Posterior cingulate gyrus (tissue), 11 donors: Measurements from ENCODE around the gene TBL3.
A peak's percentile ranks its signal among the peaks of the same experiment; 100 is the strongest.
"Not testable (repeated sequence)": the region's sequence is repeated elsewhere in the genome, so short reads cannot be mapped to it uniquely, and the experiment has no call there.

Experiments used
- DNase-seq, 10 donors: peaks; one replicate each; pipeline versions ENCODE4 v3.0.0 to v3.0.0-alpha.2; 2020 to 2021; ENCODE audit warnings: mixed read lengths in 3 of 10
- intact Hi-C: fragments of 100-400 bp; cut with DNase I; formaldehyde crosslinking; loops from one replicate; pipeline ENCODE4 v1.15.1; 2023

Gene TBL3

GRCh38 chr16:1971796-1972489 lies at the start of gene TBL3:
Gene TBL3, plus strand, starts transcription at chr16:1972053. Its CDS starts 112 bp downstream, at chr16:1972165.
- intact Hi-C loops = no loop called here
- DNase-seq = peak; percentile 87 to 99 (median 93)

GRCh38 chr16:1922357-1922756 lies 49.5 kb upstream of the TBL3 start:
- DNase-seq = no peak
- intact Hi-C loops = no loop called here

- no peak for DNase-seq
- intact Hi-C loops = no loop called here
Observed at GRCh38 chr16:1923299-1924034, 48.4 kb upstream of the TBL3 start.

- intact Hi-C loops = no loop called here
- DNase-seq = no peak
Observed at GRCh38 chr16:1924095-1924494, 47.8 kb upstream of the TBL3 start.

- no peak for DNase-seq
- intact Hi-C loops = no loop called here
Observed at GRCh38 chr16:1926271-1926670, 45.6 kb upstream of the TBL3 start.

GRCh38 chr16:1929105-1929504 lies 42.7 kb upstream of the TBL3 start:
- DNase-seq = no peak
- intact Hi-C loops = loop anchor here (1.0 kb wide), 1 partner anchor 66 kb away; no protein-coding TSS in a partner anchor

GRCh38 chr16:1929578-1930337 lies 42.1 kb upstream of the TBL3 start:
- intact Hi-C loops = loop anchor here (1.0 kb wide), 1 partner anchor 66 kb away; no protein-coding TSS in a partner anchor
- peak; percentile 78 to 98 (median 86) for DNase-seq

GRCh38 chr16:1930338-1930720 lies 41.5 kb upstream of the TBL3 start:
- DNase-seq = no peak
- intact Hi-C loops = no loop called here

GRCh38 chr16:1932050-1933028 lies 39.5 kb upstream of the TBL3 start:
- no peak for DNase-seq

GRCh38 chr16:1933097-1933661 lies 38.7 kb upstream of the TBL3 start:
- intact Hi-C loops = no loop called here

More at GRCh38 chr16:1932050-1933028, 39.5 kb upstream of the TBL3 start:
- intact Hi-C loops = no loop called here

GRCh38 chr16:1936945-1937479 lies 34.8 kb upstream of the TBL3 start:
- DNase-seq = no peak
- intact Hi-C loops = no loop called here

More at GRCh38 chr16:1933097-1933661, 38.7 kb upstream of the TBL3 start:
- DNase-seq = no peak

- no peak for DNase-seq
- intact Hi-C loops = no loop called here
Observed at GRCh38 chr16:1938316-1938715, 33.5 kb upstream of the TBL3 start.

GRCh38 chr16:1938910-1939309 lies 32.9 kb upstream of the TBL3 start:
- intact Hi-C loops = no loop called here
- DNase-seq = no peak

- intact Hi-C loops, DNase-seq: not testable (repeated sequence)
Observed at GRCh38 chr16:1939833-1940232, 32.0 kb upstream of the TBL3 start.

- intact Hi-C loops = no loop called here
- no peak for DNase-seq
Observed at GRCh38 chr16:1940273-1941161, 31.3 kb upstream of the TBL3 start.

GRCh38 chr16:1941162-1942046 lies 30.4 kb upstream of the TBL3 start:
- intact Hi-C loops = no loop called here
- no peak for DNase-seq

- intact Hi-C loops = no loop called here
- DNase-seq = no peak
Observed at GRCh38 chr16:1942047-1942809, 29.6 kb upstream of the TBL3 start.
